ENCODE measurements around the gene DSG3.

Gene DSG3

GRCh38 chr18:31447530-31448191 lies at the start of gene DSG3:
TSS of gene DSG3 (plus strand) at chr18:31447741. CDS start at chr18:31447878, 137 bp downstream.
- no peak for ATAC-seq (replicated peaks)
- Mint-ChIP-seq H3K4me3 (no peak within 1 kb of the TSS), H3K27ac (no peak within 1 kb of the TSS), H3K27me3 (no peaks in the 10 kb centered on the region), H3K4me1 (no peaks in the 10 kb centered on the region), H3K36me3 (no peaks in the 10 kb centered on the region), H3K9me3 (no peaks in the 10 kb centered on the region)
- no peak for DNase-seq

- ATAC-seq (replicated peaks) (no peak), DNase-seq (no peak)
- Mint-ChIP-seq H3K27ac (no peak overlapping the region), H3K4me1 (no peaks in the 10 kb centered on the region), H3K36me3 (no peaks in the 10 kb centered on the region), H3K9me3 (no peaks in the 10 kb centered on the region), H3K27me3 (no peaks in the 10 kb centered on the region), H3K4me3 (no peak overlapping the region)
Observed at GRCh38 chr18:31398191-31398590, 49.4 kb upstream of the DSG3 start.

- Mint-ChIP-seq H3K9me3 (no peaks in the 10 kb centered on the region), H3K4me1 (no peaks in the 10 kb centered on the region), H3K36me3 (no peaks in the 10 kb centered on the region), H3K27ac (no peak overlapping the region), H3K4me3 (no peak overlapping the region), H3K27me3 (no peaks in the 10 kb centered on the region)
- ATAC-seq (replicated peaks) (no peak), DNase-seq (no peak)
Observed at GRCh38 chr18:31399306-31400032, 48.1 kb upstream of the DSG3 start.

GRCh38 chr18:31401156-31402025 lies 46.1 kb upstream of the DSG3 start:
- ATAC-seq (replicated peaks) (no peak), DNase-seq (no peak)
- H3K36me3 Mint-ChIP-seq, result no peaks in the 10 kb centered on the region
- no peak overlapping the region for H3K4me3 Mint-ChIP-seq
- H3K27ac Mint-ChIP-seq, result no peak overlapping the region
- no peaks in the 10 kb centered on the region for H3K4me1 Mint-ChIP-seq
- H3K27me3 Mint-ChIP-seq, result no peaks in the 10 kb centered on the region
- H3K9me3 Mint-ChIP-seq, result no peaks in the 10 kb centered on the region

GRCh38 chr18:31402026-31402373 lies 45.5 kb upstream of the DSG3 start:
- no peak for DNase-seq
- no peaks in the 10 kb centered on the region for H3K36me3 Mint-ChIP-seq

GRCh38 chr18:31403409-31403808 lies 44.1 kb upstream of the DSG3 start:
- no peaks in the 10 kb centered on the region for H3K27me3 Mint-ChIP-seq
- ATAC-seq (replicated peaks), result no peak

More at GRCh38 chr18:31402026-31402373, 45.5 kb upstream of the DSG3 start:
- Mint-ChIP-seq H3K9me3 (no peaks in the 10 kb centered on the region), H3K27me3 (no peaks in the 10 kb centered on the region), H3K4me1 (no peaks in the 10 kb centered on the region), H3K4me3 (no peak overlapping the region), H3K27ac (no peak overlapping the region)
- no peak for ATAC-seq (replicated peaks)

GRCh38 chr18:31407649-31408048 lies 39.9 kb upstream of the DSG3 start:
- no peaks in the 10 kb centered on the region for H3K36me3 Mint-ChIP-seq
- H3K4me3 Mint-ChIP-seq, result no peak overlapping the region
- H3K27me3 Mint-ChIP-seq, result peaks cover 0 to 5% of the 10 kb centered on the region in 2 donors
- DNase-seq (no peak), ATAC-seq (replicated peaks) (no peak)
- H3K4me1 Mint-ChIP-seq, result no peaks in the 10 kb centered on the region
- no peak overlapping the region for H3K27ac Mint-ChIP-seq
- peaks cover 6 to 8% of the 10 kb centered on the region in 2 donors for H3K9me3 Mint-ChIP-seq

More at GRCh38 chr18:31403409-31403808, 44.1 kb upstream of the DSG3 start:
- Mint-ChIP-seq H3K27ac (no peak overlapping the region), H3K9me3 (no peaks in the 10 kb centered on the region), H3K36me3 (no peaks in the 10 kb centered on the region), H3K4me1 (no peaks in the 10 kb centered on the region), H3K4me3 (no peak overlapping the region)
- no peak for DNase-seq

GRCh38 chr18:31409276-31409675 lies 38.3 kb upstream of the DSG3 start:
- DNase-seq (no peak), ATAC-seq (replicated peaks) (no peak)
- Mint-ChIP-seq H3K27ac (no peak overlapping the region), H3K27me3 (peaks cover 0 to 5% of the 10 kb centered on the region in 2 donors), H3K4me3 (no peak overlapping the region), H3K9me3 (peaks cover 6 to 8% of the 10 kb centered on the region in 2 donors), H3K36me3 (no peaks in the 10 kb centered on the region), H3K4me1 (no peaks in the 10 kb centered on the region)

GRCh38 chr18:31410716-31411483 lies 36.6 kb upstream of the DSG3 start:
- no peak overlapping the region for H3K4me3 Mint-ChIP-seq
- H3K27me3 Mint-ChIP-seq, result peaks cover 0 to 5% of the 10 kb centered on the region in 2 donors
- no peaks in the 10 kb centered on the region for H3K4me1 Mint-ChIP-seq
- DNase-seq (no peak), ATAC-seq (replicated peaks) (no peak)
- no peak overlapping the region for H3K27ac Mint-ChIP-seq
- peaks cover 8 to 9% of the 10 kb centered on the region in 2 donors for H3K9me3 Mint-ChIP-seq
- no peaks in the 10 kb centered on the region for H3K36me3 Mint-ChIP-seq

GRCh38 chr18:31413137-31413536 lies 34.4 kb upstream of the DSG3 start:
- no peak overlapping the region for H3K27ac Mint-ChIP-seq
- H3K9me3 Mint-ChIP-seq, result peaks cover 8 to 11% of the 10 kb centered on the region in 2 donors
- H3K4me3 Mint-ChIP-seq, result no peak overlapping the region
- no peaks in the 10 kb centered on the region for H3K36me3 Mint-ChIP-seq
- H3K4me1 Mint-ChIP-seq, result no peaks in the 10 kb centered on the region
- ATAC-seq (replicated peaks), result no peak
- peaks cover 0 to 5% of the 10 kb centered on the region in 2 donors for H3K27me3 Mint-ChIP-seq
- no peak for DNase-seq

- Mint-ChIP-seq H3K36me3 (no peaks in the 10 kb centered on the region), H3K4me1 (no peaks in the 10 kb centered on the region), H3K27me3 (no peaks in the 10 kb centered on the region), H3K4me3 (no peak overlapping the region), H3K27ac (no peak overlapping the region), H3K9me3 (peaks cover 0 to 5% of the 10 kb centered on the region in 2 donors)
- DNase-seq, result no peak
- ATAC-seq (replicated peaks), result no peak
Observed at GRCh38 chr18:31417850-31418249, 29.7 kb upstream of the DSG3 start.

GRCh38 chr18:31419457-31419932 lies 28.0 kb upstream of the DSG3 start:
- Mint-ChIP-seq H3K9me3 (peaks cover 4 to 7% of the 10 kb centered on the region in 2 donors), H3K36me3 (no peaks in the 10 kb centered on the region), H3K27ac (no peak overlapping the region), H3K4me3 (no peak overlapping the region), H3K27me3 (peaks cover 5% of the 10 kb centered on the region in 2 donors), H3K4me1 (no peaks in the 10 kb centered on the region)
- DNase-seq, result no peak
- no peak for ATAC-seq (replicated peaks)

GRCh38 chr18:31420032-31420431 lies 27.5 kb upstream of the DSG3 start:
- no peaks in the 10 kb centered on the region for H3K36me3 Mint-ChIP-seq
- ATAC-seq (replicated peaks), result no peak
- H3K4me1 Mint-ChIP-seq, result no peaks in the 10 kb centered on the region
- no peak overlapping the region for H3K27ac Mint-ChIP-seq
- no peak overlapping the region for H3K4me3 Mint-ChIP-seq
- no peak for DNase-seq
- peaks cover 4 to 7% of the 10 kb centered on the region in 2 donors for H3K9me3 Mint-ChIP-seq
- peaks cover 5% of the 10 kb centered on the region in 2 donors for H3K27me3 Mint-ChIP-seq

- no peak overlapping the region for H3K27ac Mint-ChIP-seq
- no peak for ATAC-seq (replicated peaks)
Observed at GRCh38 chr18:31420524-31420923, 27.0 kb upstream of the DSG3 start.

More at GRCh38 chr18:31420524-31420923, 27.0 kb upstream of the DSG3 start:
- peaks cover 5% of the 10 kb centered on the region in 2 donors for H3K27me3 Mint-ChIP-seq
- H3K4me3 Mint-ChIP-seq, result no peak overlapping the region
- no peaks in the 10 kb centered on the region for H3K4me1 Mint-ChIP-seq
- H3K9me3 Mint-ChIP-seq, result peaks cover 4 to 7% of the 10 kb centered on the region in 2 donors
- H3K36me3 Mint-ChIP-seq, result no peaks in the 10 kb centered on the region
- no peak for DNase-seq

Data from stimulated activated naive B cell treated with anti-CD40 and anti-IgM and Interleukin-4, amounts not matched to agents 10 μg/mL and 1 μg/mL and 100 μg/mL, for 72 hours (primary cell).